Measurements from ENCODE around the gene NPHP4. TPM values are rescaled to one million over a fixed set of nuclear protein-coding genes. Genes with fewer than 3 reads are reported as not detected.

NPHP4 gene
- total and polyA plus RNA-seq, 2 donors (not counting 3 experiments of a cell fraction or from before 2014, with no cell fraction given), result 4.4 to 11.7 TPM

DNA sequence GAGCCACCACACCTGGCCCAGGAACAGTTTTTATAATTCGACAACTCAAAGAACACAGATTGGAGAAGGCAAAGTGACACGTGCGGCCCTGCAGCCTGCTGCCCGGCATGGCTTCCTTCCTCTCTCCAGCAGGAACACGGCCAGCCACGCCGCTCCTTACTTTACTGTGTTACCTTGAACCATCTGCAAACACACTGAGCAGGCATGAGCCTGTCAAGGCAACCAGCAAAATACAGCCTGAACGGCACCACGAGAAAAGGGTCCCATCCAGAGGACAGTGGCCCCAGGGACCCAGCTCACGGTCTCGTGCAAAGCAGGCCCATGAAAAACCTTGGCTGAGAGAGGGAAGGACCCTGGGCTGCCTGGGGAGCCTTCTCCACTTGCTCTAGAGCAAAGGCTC, 38.8 kb downstream of the NPHP4 start:
- intact Hi-C loops (cut with micrococcal nuclease), result no loop called here
- POLR2A ChIA-PET, result interaction anchor here (0.6 kb wide), 1 partner anchor 12 kb away, joined by 3 read pairs; no protein-coding TSS in a partner anchor
- CTCF ChIA-PET, result no interaction called here

More for the DNA sequence above, 38.8 kb downstream of the NPHP4 start:
- Histone ChIP-seq H2AFZ (ENCODE audit: low read depth, low read length) (no peak overlapping the region), H3K4me1 (ENCODE audit: control insufficient read depth, extremely low read depth, insufficient read depth, low read length) (no peaks in the 10 kb centered on the region), H3K36me3 (ENCODE audit: control insufficient read depth in 2 of 2, extremely low read depth in 1 of 2, insufficient read depth in 2 of 2, low read length in 2 of 2) (peaks cover 0 to 2% of the 10 kb centered on the region in 2 experiments), H3K9me3 (replicated peaks; ENCODE audit: control insufficient read depth, insufficient read depth, low read length) (no peaks in the 10 kb centered on the region), H3K27ac (ENCODE audit: insufficient read depth, low read depth, low read length) (no peak overlapping the region), H3K79me2 (ENCODE audit: control insufficient read depth, insufficient read depth, low read length) (no peaks in the 10 kb centered on the region), H3K9ac (replicated peaks; ENCODE audit: extremely low read depth, insufficient read depth, low read length) (no peak overlapping the region), H3K4me2 (ENCODE audit: insufficient read depth, low read length) (no peak overlapping the region), H3K9me1 (replicated peaks; ENCODE audit: control insufficient read depth, extremely low read depth, insufficient read depth, low read length) (no peaks in the 10 kb centered on the region), H3K4me3 (replicated peaks in 1 of 3; ENCODE audit: insufficient read depth in 1 of 3, low read depth in 1 of 3, low read length in 3 of 3) (no peak overlapping the region), H3K27me3 (ENCODE audit: control insufficient read depth in 2 of 2, insufficient read depth in 2 of 2, low read length in 2 of 2) (no peaks in the 10 kb centered on the region), H4K20me1 (replicated peaks; ENCODE audit: control insufficient read depth, extremely low read depth, insufficient read depth, low read length) (no peaks in the 10 kb centered on the region)
- dilution Hi-C loops (cut with MboI; ENCODE audit: extremely low pct_ligation_motif_present, low sequenced_read_pairs), result no loop called here
- no peak for FAIRE-seq
- no peak for DNase-seq (ENCODE audit: low read depth, low spot score)
- TF ChIP-seq MYC (IDR thresholded peaks at IDR 0.05; ENCODE audit: low read depth, low read length), result no peak
- TF ChIP-seq JUN (IDR thresholded peaks at IDR 0.05; ENCODE audit: borderline replicate concordance, insufficient read depth, insufficient read length, low read depth), result no peak
- TF ChIP-seq, protein P1, sequence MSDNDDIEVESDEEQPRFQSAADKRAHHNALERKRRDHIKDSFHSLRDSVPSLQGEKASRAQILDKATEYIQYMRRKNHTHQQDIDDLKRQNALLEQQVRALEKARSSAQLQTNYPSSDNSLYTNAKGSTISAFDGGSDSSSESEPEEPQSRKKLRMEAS (IDR thresholded peaks at IDR 0.05; ENCODE audit: insufficient read depth, insufficient read length), result no peak
- TF ChIP-seq, protein P2, sequence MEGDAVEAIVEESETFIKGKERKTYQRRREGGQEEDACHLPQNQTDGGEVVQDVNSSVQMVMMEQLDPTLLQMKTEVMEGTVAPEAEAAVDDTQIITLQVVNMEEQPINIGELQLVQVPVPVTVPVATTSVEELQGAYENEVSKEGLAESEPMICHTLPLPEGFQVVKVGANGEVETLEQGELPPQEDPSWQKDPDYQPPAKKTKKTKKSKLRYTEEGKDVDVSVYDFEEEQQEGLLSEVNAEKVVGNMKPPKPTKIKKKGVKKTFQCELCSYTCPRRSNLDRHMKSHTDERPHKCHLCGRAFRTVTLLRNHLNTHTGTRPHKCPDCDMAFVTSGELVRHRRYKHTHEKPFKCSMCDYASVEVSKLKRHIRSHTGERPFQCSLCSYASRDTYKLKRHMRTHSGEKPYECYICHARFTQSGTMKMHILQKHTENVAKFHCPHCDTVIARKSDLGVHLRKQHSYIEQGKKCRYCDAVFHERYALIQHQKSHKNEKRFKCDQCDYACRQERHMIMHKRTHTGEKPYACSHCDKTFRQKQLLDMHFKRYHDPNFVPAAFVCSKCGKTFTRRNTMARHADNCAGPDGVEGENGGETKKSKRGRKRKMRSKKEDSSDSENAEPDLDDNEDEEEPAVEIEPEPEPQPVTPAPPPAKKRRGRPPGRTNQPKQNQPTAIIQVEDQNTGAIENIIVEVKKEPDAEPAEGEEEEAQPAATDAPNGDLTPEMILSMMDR (IDR thresholded peaks at IDR 0.05; ENCODE audit: extremely low read depth in 1 of 2, insufficient read depth in 1 of 2, low read depth in 1 of 2, low read length in 2 of 2), result no peak
- no peak for TF ChIP-seq FOS (IDR thresholded peaks at IDR 0.05; ENCODE audit: borderline replicate concordance, insufficient read depth, low read length)
- TF ChIP-seq POLR2A (IDR thresholded peaks at IDR 0.05; ENCODE audit: low read depth, low read length), result no peak
- no peak for TF ChIP-seq GATA2 (IDR thresholded peaks at IDR 0.05; ENCODE audit: insufficient read depth, insufficient read length, low read depth, low read length)
- TF ChIP-seq EZH2 (IDR thresholded peaks at IDR 0.05; ENCODE audit: borderline replicate concordance, low read depth, low read length, severe bottlenecking), result no peak
- no peak for TF ChIP-seq POLR2AphosphoS5 (IDR thresholded peaks at IDR 0.05; ENCODE audit: insufficient read depth, low read depth, low read length)
- BruUV-seq (replicated peaks), result no TSS peak

All from endothelial cell of umbilical vein (primary cell).